H9 (cell line): ENCODE results near the gene RPL36A. TPM values are rescaled to one million over a fixed set of nuclear protein-coding genes. Genes with fewer than 3 reads are reported as not detected.

Experiments
- DNase-seq: peaks from one replicate; pipeline ENCODE4 v3.0.0-alpha.2; 2017
- H2AFZ ChIP-seq: one replicate; pipeline ENCODE4 v1.6.1; 2013; ENCODE audit warnings: mild to moderate bottlenecking, low read length, control low read depth, moderate library complexity
- H2AK5ac ChIP-seq: 2 replicates; pipeline ENCODE4 v1.6.1; 2013; ENCODE audit warnings: low read length, control low read depth, mixed read lengths; ENCODE audit not compliant: insufficient read length
- H2BK120ac ChIP-seq: one replicate; pipeline ENCODE4 v1.6.1; 2013; ENCODE audit warnings: low read depth, mild to moderate bottlenecking, low read length, control low read depth, inconsistent platforms; ENCODE audit not compliant: poor library complexity, severe bottlenecking
- H2BK12ac ChIP-seq: 2 replicates; pipeline ENCODE4 v1.6.1; 2013; ENCODE audit warnings: low read length, control low read depth, mixed read lengths, low read depth; ENCODE audit not compliant: insufficient read length
- H2BK15ac ChIP-seq: 2 replicates; pipeline ENCODE4 v1.6.1; 2013; ENCODE audit warnings: low read depth, low read length, control low read depth
- H2BK20ac ChIP-seq: one replicate; pipeline ENCODE4 v1.6.1; 2013; ENCODE audit warnings: low read depth, mild to moderate bottlenecking, low read length, control low read depth, inconsistent platforms; ENCODE audit not compliant: poor library complexity, severe bottlenecking
- H2BK5ac ChIP-seq: 2 replicates; pipeline ENCODE4 v1.6.1; 2013; ENCODE audit warnings: low read length, control low read depth, mixed read lengths; ENCODE audit not compliant: insufficient read length
- H3K14ac ChIP-seq: 2 replicates; pipeline ENCODE4 v1.6.1; 2013; ENCODE audit warnings: low read length, control low read depth; ENCODE audit not compliant: insufficient read depth
- H3K18ac ChIP-seq: 2 replicates; pipeline ENCODE4 v1.6.1; 2013; ENCODE audit warnings: low read depth, mild to moderate bottlenecking, mixed read lengths, low read length, control low read depth; ENCODE audit not compliant: insufficient read length
- H3K23ac ChIP-seq: 2 replicates; pipeline ENCODE4 v1.6.1; 2013; ENCODE audit warnings: low read length, control low read depth, mixed read lengths, low read depth; ENCODE audit not compliant: insufficient read length
- H3K23me2 ChIP-seq: 2 replicates; pipeline ENCODE4 v1.6.1; 2013; ENCODE audit warnings: low read depth, mild to moderate bottlenecking, mixed read lengths, low read length, control low read depth; ENCODE audit not compliant: insufficient read length, poor library complexity, severe bottlenecking
- H3K27ac ChIP-seq: 2 replicates; pipeline ENCODE4 v1.5.1; 2013; ENCODE audit warnings: low read length, control low read depth, mixed read lengths, low read depth; ENCODE audit not compliant: insufficient read length
- H3K27me3 ChIP-seq: 2 replicates; pipeline ENCODE4 v1.6.1; 2013; ENCODE audit warnings: low read length, control low read depth, inconsistent platforms; ENCODE audit not compliant: insufficient read depth
- H3K4ac ChIP-seq: 2 replicates; pipeline ENCODE4 v1.6.1; 2013; ENCODE audit warnings: low read depth, mild to moderate bottlenecking, control low read depth, inconsistent platforms, low read length, moderate library complexity
- H3K4me1 ChIP-seq: 2 replicates; pipeline ENCODE4 v1.6.1; 2013; ENCODE audit warnings: low read length, control low read depth, inconsistent platforms; ENCODE audit not compliant: insufficient read depth
- H3K4me2 ChIP-seq: 2 replicates; pipeline ENCODE4 v1.6.1; 2013; ENCODE audit warnings: low read length, control low read depth, mixed read lengths; ENCODE audit not compliant: insufficient read length, insufficient read depth
- H3K56ac ChIP-seq: 2 replicates; pipeline ENCODE4 v1.6.1; 2013; ENCODE audit warnings: low read depth, mild to moderate bottlenecking, mixed read lengths, low read length, control low read depth; ENCODE audit not compliant: insufficient read length
- H3K79me1 ChIP-seq: 2 replicates; pipeline ENCODE4 v1.6.1; 2013; ENCODE audit warnings: low read depth, mild to moderate bottlenecking, moderate library complexity, low read length, control low read depth, inconsistent platforms; ENCODE audit not compliant: insufficient read depth, poor library complexity, severe bottlenecking
- H3K79me2 ChIP-seq: 2 replicates; pipeline ENCODE4 v1.6.1; 2013; ENCODE audit warnings: low read length, control low read depth, inconsistent platforms; ENCODE audit not compliant: insufficient read depth
- H3K9ac ChIP-seq: 2 replicates; pipeline ENCODE4 v1.6.1; 2013; ENCODE audit warnings: low read length, control low read depth, mixed read lengths; ENCODE audit not compliant: insufficient read length; ENCODE audit errors: extremely low read depth
- H3K9me3 ChIP-seq: one replicate; pipeline ENCODE4 v1.6.1; 2013; ENCODE audit warnings: low read depth, low read length, inconsistent platforms; ENCODE audit not compliant: control insufficient read depth
- H3T11ph ChIP-seq: one replicate; pipeline ENCODE4 v1.6.1; 2013; ENCODE audit warnings: mild to moderate bottlenecking, low read length, control low read depth, inconsistent platforms
- H4K20me1 ChIP-seq: one replicate; pipeline ENCODE4 v1.6.1; 2013; ENCODE audit not compliant: control insufficient read depth, insufficient read length, insufficient read depth
- H4K5ac ChIP-seq: 2 replicates; pipeline ENCODE4 v1.6.1; 2013; ENCODE audit warnings: low read depth, mild to moderate bottlenecking, mixed read lengths, low read length, control low read depth; ENCODE audit not compliant: insufficient read length
- H4K8ac ChIP-seq: replicated peaks from 2 replicates; pipeline ENCODE4 v1.6.1; 2013; ENCODE audit warnings: low read length, control low read depth, mixed read lengths, low read depth; ENCODE audit not compliant: insufficient read length
- H4K91ac ChIP-seq: 2 replicates; pipeline ENCODE4 v1.6.1; 2013; ENCODE audit warnings: low read depth, mild to moderate bottlenecking, moderate library complexity, mixed read lengths, low read length, control low read depth; ENCODE audit not compliant: insufficient read length
- H3K27ac Mint-ChIP-seq, 3 experiments: 2 replicates in 2 of 3; 3 replicates in 1 of 3; pipeline ENCODE4 v1.8.0; 2020 to 2021; ENCODE audit warnings: mixed read lengths in 3 of 3, mild to moderate bottlenecking in 1 of 3, moderate library complexity in 1 of 3
- H3K27me3 Mint-ChIP-seq: 2 replicates; pipeline ENCODE4 v1.8.0; 2021; ENCODE audit warnings: low read depth, mild to moderate bottlenecking, moderate library complexity, mixed read lengths
- H3K36me3 Mint-ChIP-seq, 3 experiments: 2 replicates in 2 of 3; 3 replicates in 1 of 3; pipeline ENCODE4 v1.8.0; 2020 to 2021; ENCODE audit warnings: low read depth in 3 of 3, mixed read lengths in 3 of 3; ENCODE audit not compliant: insufficient read depth in 1 of 3
- H3K4me1 Mint-ChIP-seq, 2 experiments: 2 replicates each; pipeline ENCODE4 v1.8.0; 2020; ENCODE audit warnings: mixed read lengths in 2 of 2
- H3K4me3 Mint-ChIP-seq, 2 experiments: 2 replicates in 1 of 2; 3 replicates in 1 of 2; pipeline ENCODE4 v1.8.0; 2020 to 2021; ENCODE audit warnings: mild to moderate bottlenecking in 2 of 2, mixed read lengths in 2 of 2, moderate library complexity in 1 of 2
- H3K9me3 Mint-ChIP-seq, 2 experiments: 2 replicates in 1 of 2; 3 replicates in 1 of 2; pipeline ENCODE4 v1.8.0; 2020; ENCODE audit warnings: mild to moderate bottlenecking in 2 of 2, mixed read lengths in 2 of 2, moderate library complexity in 1 of 2
- WGBS: extraction: QIAGEN DNeasy Blood & Tissue Kit; methylation state at CpG from one replicate; pipeline ENCODE4 v1.1.7; 2013; ENCODE audit warnings: missing lambda C conversion rate, low lambda C conversion rate, mixed read lengths; ENCODE audit not compliant: insufficient read length; ENCODE audit errors: extremely low coverage; 5-methylcytosine and 5-hydroxymethylcytosine counted together
- total RNA-seq: library from RNA; stranded (reverse); gene quantifications from 2 replicates; pipeline ENCODE4 v1.2.1, GENCODE V29; 2021
- TF ChIP-seq, protein P1 (sequence below): fragments of 200-600 bp; sonication (generic); conservative IDR thresholded peaks from 3 replicates; pipeline ENCODE4 v1.8.0; 2021; ENCODE audit warnings: antibody characterized with exemption, mild to moderate bottlenecking

RPL36A gene
- total RNA-seq, 1 experiment from 2014 or later, result 428 TPM

DNA sequence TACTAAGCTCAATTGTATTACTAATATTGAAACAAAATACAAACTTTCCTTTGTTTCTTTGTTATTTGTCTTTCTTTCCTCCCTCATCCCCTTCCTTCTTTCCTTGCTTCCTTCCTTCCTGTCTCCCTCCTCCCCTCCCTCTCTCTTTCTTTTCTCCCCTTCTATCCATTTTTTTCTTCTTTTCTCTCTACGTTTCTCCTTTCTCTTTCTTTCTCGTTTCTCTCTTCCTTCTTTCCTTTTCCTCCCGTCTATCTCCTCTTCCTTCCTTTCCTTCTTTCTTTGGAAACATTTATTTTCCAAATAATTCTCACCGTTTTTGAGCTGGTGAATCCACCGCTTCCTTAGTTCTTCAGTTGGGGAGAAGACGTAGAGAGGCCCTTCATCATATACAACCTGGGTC, 21.1 kb upstream of the RPL36A start:
- no peak overlapping the region for H3K4ac ChIP-seq
- Mint-ChIP-seq H3K27ac (no peak overlapping the region), H3K4me3 (no peak overlapping the region), H3K36me3 (no peaks in the 10 kb centered on the region), H3K9me3 (peaks cover 46 to 53% of the 10 kb centered on the region in 2 experiments), H3K27me3 (peaks cover 2% of the 10 kb centered on the region; the same call in 1 of the 2 replicates), H3K4me1 (no peaks in the 10 kb centered on the region)
- no peak overlapping the region for H4K5ac ChIP-seq
- H2BK120ac ChIP-seq, result no peak overlapping the region
- H3T11ph ChIP-seq, result no peak overlapping the region
- no peak overlapping the region for H3K27ac ChIP-seq
- H3K23ac ChIP-seq, result no peak overlapping the region
- H4K8ac ChIP-seq, result no peak overlapping the region
- no peak overlapping the region for H3K14ac ChIP-seq
- H2BK12ac ChIP-seq, result no peak overlapping the region
- TF ChIP-seq, protein P1, sequence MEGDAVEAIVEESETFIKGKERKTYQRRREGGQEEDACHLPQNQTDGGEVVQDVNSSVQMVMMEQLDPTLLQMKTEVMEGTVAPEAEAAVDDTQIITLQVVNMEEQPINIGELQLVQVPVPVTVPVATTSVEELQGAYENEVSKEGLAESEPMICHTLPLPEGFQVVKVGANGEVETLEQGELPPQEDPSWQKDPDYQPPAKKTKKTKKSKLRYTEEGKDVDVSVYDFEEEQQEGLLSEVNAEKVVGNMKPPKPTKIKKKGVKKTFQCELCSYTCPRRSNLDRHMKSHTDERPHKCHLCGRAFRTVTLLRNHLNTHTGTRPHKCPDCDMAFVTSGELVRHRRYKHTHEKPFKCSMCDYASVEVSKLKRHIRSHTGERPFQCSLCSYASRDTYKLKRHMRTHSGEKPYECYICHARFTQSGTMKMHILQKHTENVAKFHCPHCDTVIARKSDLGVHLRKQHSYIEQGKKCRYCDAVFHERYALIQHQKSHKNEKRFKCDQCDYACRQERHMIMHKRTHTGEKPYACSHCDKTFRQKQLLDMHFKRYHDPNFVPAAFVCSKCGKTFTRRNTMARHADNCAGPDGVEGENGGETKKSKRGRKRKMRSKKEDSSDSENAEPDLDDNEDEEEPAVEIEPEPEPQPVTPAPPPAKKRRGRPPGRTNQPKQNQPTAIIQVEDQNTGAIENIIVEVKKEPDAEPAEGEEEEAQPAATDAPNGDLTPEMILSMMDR, result no peak
- H4K20me1 ChIP-seq, result no peaks in the 10 kb centered on the region
- no peak overlapping the region for H4K91ac ChIP-seq
- WGBS, result 100% methylated on average over 3 of the region's 6 CpGs
- no peak overlapping the region for H2BK15ac ChIP-seq
- peaks cover 38% of the 10 kb centered on the region for H3K9me3 ChIP-seq
- no peaks in the 10 kb centered on the region for H3K27me3 ChIP-seq
- no peaks in the 10 kb centered on the region for H3K23me2 ChIP-seq
- H3K4me2 ChIP-seq, result no peak overlapping the region
- no peak overlapping the region for H2AK5ac ChIP-seq
- no peak for DNase-seq
- no peak overlapping the region for H2BK20ac ChIP-seq
- H2BK5ac ChIP-seq, result no peak overlapping the region
- no peak overlapping the region for H3K56ac ChIP-seq
- H3K18ac ChIP-seq, result no peak overlapping the region
- H2AFZ ChIP-seq, result no peak overlapping the region
- H3K4me1 ChIP-seq, result no peaks in the 10 kb centered on the region
- no peaks in the 10 kb centered on the region for H3K79me2 ChIP-seq
- H3K9ac ChIP-seq, result no peak overlapping the region
- H3K79me1 ChIP-seq, result no peaks in the 10 kb centered on the region
